Left hindlimb (tissue), 1 donor: ENCODE measurements around the gene DEF6.

Source experiments
- DNase-seq: peaks from one replicate; pipeline ENCODE4 v3.0.0-alpha.2; 2018

The DEF6 gene

DNA sequence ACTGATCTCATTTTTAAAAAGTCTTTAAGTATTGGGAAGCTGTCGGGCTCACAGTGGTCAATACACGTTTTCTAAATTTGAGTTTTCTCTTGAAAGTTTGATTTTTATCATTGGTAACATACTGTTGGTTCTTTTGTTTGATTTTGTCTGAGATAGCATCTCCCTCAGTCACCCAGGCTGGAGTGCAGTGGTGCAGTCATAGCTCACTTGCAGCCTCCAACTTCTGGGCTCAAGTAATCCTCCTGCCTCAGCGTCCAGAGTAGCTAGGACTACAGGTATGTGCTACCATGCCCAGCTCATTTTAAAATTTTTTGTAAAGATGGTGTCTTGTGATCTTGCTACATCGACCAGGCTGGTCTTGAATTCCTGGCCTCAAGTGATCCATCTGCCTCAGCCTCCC lies 53.8 kb downstream of the DEF6 start:
- no peak for DNase-seq

DNA sequence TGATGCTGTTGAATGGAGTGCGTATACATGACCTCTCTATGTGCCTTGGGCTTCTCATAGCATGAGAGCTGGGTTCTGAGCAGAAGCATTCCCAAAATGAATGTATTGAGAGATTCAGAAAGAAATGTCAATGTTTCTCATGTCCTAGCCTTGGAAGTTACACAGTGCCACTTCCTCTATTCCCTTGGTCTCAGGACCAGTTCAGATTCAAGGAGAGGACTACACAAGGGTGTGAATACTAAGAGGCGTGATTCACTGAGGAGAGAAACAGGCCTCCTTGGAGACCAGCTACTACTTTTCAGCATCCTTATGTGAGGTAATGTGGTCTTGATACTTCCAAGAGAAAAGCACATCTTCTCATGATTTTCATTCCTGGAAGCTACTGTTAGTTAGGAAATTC lies 55.1 kb downstream of the DEF6 start:
- no peak for DNase-seq

DNA sequence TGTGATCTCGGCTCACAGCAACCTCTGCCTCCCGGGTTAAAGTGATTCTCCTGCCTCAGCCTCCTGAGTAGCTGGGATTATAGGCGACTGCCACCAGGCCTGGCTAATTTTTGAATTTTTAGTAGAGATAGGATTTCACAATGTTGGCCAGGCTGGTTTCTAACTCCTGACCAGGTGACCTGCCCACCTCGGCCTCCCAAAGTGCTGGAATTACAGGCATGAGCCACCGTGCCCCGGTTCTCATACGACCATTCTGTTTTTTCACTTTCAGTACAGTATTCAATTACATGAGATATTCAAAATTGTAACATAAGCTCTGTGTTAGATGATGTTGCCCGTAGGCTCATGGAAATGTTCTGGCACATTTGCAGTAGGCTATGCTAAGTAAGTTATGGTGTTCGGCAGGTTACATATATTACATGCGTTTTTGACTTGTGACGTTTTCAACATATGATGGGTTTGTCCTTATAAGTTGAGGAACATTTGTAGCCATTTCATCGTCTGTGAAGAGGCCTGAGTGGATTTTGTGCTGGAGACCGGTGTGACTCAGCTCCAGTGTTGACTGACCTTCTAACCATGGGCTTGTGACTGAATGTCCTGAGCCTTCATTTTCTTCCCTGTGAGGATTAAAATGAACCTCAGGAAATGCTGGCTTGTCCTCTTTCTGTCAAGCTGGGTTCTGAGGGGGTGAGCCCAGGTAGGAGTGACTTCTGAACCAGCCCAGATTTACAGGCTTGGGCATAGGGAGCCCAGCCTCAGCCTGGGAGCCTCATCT lies 56.9 kb downstream of the DEF6 start:
- no peak for DNase-seq

DNA sequence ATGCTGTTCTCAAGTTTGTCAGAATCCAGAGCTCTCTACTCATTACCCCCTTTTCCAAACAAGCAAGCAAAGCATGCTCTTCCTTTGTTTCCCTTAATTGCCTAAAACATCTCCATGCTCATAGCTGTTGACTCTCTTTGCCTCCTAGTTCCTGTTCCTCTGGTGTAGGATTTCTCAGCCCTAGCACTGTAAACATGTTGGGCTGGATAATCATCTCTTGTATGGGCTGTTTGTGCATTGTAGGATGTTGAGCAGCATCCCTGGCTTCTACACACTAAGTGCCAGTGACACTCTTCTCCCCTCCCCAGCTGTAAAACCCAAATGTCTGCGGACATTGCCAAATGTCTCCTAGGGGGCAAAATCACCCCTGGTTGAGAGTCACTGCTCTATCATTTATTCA lies 58.8 kb downstream of the DEF6 start:
- DNase-seq, result peak; percentile 7

DNA sequence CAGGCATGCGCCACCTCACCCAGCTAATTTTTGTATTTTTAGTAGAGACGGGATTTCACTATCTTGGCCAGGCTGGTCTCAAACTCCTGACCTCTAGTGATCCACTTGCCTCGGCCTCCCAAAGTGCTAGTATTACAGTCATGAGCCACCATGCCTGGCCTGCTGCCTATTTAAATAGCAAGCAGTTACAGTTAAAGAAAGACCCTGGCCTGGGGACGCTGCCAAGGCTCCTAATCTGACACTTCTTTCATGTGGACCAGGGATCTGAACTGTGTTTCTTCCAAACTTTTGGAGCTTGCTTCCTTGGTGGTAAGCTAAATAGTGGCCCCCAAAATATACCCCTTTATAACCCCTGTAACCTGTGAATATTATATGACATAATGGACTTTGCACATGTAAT lies 60.1 kb downstream of the DEF6 start:
- peak; percentile 25 for DNase-seq

DNA sequence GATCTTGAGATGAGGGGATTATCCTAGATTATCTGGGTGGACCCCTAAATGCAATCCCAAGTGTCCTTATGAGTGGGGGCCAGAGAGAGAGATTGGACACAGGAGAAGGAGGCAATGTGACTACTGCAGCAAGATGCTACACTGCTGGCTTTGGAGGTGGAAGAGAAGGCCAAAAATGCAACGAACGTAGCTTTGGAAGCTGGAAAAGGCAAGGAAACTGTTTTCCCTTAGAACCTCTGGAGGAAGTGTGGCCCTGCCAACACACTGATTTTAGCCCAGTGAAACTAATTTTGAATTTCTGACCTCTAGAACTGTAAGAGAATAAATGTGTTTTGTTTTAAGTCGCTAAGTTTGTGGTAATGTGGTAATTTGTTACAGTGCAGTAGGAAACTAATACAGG lies 60.5 kb downstream of the DEF6 start:
- peak; percentile 38 for DNase-seq

DNA sequence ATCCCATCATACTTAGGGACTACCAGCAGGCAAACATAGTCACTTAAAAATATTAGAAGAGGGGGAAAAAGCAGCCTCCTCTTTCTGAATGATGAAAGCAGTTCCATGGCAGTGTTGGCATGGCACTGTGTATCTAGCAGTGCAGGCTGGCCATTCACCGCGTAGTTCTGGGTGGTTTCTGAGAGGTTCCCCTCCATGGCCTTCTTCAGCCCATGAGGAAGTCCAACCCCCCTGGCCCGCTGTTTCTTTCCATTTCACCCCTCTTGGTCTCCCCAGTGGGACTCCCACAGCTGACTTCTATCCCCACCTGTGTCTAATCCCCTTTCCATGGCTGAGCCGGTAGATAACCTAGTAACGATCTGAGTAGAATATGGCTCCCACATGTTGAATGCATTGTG lies 61.7 kb downstream of the DEF6 start:
- peak; percentile 12 for DNase-seq

DNA sequence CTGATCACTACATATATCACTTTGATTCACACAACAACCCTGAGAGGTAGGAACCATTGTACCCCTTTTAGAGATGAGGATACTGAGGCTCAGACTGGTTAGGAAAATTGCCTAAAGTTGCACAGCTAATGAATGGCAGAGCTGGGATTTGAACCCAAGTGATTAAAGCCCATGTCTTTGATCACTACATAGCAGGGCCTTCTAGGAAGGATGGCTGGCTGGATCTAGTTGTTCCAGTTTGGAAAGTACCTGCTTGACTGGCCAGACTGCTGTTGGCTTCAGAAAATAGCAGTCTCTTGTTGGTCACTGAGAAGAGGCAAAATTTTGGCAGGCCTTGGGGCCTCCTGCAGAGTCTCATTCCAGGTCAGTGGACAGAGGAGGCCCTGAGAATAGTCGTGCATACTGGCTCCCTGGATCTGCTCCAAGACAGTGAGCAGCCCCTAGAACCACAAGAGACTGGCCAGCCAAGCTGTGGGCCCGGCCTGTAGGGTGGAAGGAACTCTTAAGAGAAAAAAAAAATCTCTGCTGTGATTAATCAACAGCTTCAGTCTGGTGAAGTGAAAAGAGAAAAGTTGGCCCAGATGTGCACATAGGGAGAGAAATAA lies 62.2 kb downstream of the DEF6 start:
- peak; percentile 59 for DNase-seq

DNA sequence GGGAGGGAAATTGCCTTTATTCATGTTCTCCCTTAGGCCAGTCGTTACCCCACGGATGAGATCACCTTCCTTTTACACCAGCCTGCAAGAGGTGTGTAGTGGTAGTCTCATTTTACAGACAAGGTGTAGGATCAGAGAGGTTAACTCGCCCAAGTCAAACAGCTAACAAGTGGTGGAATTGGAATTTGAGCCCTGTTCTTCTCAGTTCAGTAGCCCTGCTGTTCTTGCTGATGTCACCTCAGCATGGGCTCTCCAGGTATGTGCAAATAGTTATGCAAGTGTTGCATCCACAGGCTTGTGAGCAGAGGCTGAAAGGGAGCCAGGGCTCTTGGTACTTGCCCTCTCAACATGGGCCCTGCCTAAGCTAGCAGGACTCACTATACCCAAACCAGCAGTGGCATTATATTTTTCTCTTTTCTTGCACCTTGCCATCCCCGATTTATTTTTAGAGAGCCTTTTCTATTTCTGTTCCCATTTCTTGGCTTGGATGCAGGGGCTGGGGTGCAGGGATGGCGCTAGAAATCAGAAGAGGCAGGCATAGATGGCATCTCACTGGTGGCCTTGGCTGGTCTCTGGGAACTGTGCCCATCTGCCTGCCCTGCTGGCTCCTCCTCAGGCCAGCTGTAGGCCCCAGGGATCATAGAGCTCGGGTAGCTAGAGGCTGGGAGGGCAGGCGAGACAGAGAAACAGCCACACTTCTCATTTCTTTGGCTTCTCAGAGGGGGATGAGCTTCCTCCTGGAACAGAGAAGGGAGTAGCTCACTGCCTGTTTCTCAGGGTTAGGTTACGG lies 62.9 kb downstream of the DEF6 start:
- peak; percentile 56 for DNase-seq

DNA sequence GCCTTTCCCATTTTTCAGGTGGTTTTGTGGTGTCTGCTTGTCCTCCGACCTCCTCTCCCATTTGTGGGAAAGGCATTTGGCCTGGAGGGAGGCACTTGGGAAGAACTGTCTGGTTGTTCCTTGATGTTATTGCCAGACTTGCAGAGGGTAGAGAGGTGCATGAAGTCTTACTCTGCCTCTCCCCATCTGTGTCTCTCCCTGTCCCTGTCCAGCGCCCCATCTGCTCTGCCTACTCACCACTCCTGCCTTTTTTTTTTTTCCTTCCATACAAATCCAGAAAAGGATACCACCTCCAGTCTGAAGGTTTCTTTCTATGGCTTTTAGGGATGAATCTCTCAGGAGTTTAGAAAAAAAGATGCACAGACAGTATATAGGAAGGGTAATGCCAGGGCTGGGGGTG lies 64.6 kb downstream of the DEF6 start:
- peak; percentile 24 for DNase-seq

DNA sequence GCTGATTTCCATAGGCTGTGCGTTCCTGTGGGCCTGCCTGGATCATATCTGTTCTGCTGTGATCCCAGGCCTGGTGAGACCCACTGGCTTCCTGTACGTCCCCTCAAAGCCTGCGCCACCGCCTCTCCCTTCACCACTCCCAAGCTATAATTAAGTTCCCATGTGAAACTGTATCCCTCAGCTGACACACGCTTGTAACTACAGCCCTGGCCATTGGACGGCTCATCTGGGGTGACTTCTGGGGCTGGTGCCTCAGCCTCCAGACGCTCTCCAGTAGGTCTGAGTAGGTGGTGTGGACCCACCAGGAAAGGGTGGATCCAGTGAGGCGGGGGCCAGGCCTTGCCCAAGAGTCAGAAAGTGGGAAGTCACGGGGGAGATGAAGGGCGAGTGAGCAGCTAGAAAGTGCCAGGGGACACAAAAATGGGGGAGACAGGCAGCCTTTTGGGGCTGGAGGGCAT lies 65.7 kb downstream of the DEF6 start:
- peak; percentile 73 for DNase-seq

DNA sequence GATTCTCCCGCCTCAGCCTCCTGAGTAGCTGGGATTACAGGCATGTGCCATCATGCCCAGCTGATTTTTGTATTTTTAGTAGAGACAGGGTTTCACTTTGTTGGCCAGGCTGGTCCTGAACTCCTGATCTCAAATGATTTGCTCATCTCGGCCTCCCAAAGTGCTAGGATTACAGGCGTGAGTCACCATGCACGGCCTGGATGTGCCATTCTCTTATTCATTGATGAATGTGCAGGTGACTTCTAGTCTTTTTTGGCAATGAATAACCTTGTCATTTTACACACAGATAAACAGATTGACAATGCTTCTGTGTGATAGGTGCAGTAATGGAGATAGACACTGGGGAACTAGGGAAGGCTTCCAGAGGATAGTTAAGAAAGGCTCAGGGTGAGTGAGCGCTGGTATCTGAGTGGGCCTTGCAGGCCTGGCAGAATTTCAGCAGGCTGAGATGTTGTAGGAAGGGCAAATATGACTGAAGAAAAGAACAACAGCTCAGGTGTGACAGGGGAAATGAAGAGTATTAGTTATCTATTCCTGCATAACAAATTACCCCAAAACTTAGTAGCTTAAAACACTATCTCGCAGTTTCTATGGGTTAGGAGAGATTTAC lies 68.1 kb downstream of the DEF6 start:
- DNase-seq, result no peak

DNA sequence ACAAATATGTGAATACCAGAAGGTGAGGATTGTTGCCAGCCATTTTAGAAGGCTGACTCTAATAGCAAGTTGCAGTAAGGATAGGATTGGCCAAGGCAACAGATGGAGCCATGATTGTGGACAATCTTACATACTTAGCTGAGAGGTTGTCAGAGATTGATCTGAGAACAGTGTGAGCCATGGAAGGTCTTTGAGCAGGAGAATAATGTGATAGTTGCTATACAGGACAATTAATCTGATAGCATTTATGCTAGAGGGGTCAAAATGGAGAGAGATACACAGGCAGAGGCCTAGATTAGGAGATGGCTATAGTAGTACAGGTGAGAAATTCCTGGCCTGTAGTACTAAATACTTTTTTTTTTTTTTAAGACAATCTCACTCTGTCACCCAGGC lies 68.6 kb downstream of the DEF6 start:
- DNase-seq, result no peak

DNA sequence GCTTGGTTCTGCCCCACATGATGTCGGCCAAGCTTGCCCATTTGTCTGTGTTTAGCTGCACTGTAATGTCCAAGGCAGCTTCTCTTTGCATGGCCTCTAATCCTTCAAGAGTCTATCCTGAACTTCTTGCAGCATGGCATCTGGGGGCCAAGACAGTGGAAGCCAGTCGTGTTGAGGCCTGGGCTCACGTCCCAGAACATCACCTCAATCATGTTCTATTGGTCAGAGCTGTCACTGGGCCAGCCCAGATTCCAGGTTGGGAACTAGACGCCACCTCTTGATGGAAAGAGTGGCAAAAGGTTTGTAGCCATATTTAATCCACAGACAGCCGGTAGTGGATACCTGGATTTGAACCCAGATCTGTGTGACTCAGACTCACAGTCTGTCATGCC lies 70.0 kb downstream of the DEF6 start:
- DNase-seq, result peak; percentile 4

DNA sequence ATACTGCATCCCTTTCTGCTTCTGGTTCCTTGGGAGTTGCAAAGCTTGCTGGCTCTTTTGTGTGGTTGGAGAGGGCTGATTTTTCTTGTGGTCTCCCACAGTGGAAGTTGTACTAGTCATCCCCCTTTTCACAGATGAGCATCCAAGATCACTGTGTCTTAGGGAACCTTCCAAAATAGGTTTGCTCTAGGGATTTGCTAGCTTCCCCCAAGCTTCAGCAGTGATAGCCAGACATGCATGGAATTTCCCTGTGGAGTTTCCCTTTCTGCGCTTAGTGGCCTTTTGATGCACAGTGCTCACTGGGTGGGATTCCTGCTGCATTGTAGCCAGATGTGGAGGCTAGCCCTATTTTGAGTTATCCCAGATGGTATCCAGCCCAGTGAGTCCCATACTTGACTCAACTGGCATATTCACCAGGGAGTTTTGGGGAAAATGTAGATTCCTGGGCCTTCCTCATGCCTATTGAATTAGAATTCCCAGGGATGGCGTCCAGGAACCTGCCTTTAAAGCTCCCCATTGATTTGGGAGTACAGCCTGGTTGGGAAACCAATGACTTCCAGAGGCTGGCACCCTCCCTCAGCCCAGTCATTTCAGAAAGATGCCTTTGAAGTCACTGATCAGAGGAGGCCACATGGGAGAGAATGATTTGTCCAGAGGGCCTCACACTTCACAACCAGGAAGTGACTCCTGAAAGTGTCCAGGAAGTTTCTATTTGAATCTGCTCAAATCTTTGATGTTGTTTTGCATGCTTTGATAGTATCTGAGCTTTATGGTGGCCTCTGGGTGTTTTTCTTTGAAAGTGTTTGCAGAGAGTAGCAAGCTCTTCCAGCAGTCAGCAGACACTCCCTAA lies 70.6 kb downstream of the DEF6 start:
- DNase-seq, result peak; percentile 19

DNA sequence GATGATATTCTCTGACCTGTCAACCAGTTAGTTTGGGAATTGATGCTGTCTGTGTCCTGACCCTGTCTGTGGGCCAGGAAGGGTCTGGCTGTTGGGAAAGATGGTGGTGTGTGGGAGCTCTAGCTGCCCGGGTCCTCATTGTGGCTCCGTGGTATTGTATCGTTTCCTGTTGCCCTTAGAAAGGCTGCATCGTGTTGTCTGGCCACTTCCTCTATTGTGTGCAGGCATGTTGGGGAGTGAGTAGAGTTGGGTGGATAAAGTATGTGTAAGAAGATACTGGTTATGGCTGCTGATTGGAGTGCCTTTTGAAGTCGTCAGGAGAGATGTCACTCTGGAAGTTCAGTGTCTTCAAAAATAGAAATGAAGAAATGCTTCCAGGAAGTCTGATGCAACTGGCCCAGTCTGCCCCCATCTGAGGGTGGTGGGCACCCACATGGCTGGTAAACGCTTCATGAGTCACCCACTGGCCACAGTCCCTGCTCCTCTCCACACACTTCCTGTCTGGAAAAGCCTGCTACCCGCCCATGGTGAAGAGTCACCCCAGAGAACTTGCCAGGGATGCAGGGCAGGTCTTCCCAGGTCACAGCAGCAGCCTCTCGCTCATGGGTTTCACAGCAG lies 72.6 kb downstream of the DEF6 start:
- peak; percentile 64 for DNase-seq

DNA sequence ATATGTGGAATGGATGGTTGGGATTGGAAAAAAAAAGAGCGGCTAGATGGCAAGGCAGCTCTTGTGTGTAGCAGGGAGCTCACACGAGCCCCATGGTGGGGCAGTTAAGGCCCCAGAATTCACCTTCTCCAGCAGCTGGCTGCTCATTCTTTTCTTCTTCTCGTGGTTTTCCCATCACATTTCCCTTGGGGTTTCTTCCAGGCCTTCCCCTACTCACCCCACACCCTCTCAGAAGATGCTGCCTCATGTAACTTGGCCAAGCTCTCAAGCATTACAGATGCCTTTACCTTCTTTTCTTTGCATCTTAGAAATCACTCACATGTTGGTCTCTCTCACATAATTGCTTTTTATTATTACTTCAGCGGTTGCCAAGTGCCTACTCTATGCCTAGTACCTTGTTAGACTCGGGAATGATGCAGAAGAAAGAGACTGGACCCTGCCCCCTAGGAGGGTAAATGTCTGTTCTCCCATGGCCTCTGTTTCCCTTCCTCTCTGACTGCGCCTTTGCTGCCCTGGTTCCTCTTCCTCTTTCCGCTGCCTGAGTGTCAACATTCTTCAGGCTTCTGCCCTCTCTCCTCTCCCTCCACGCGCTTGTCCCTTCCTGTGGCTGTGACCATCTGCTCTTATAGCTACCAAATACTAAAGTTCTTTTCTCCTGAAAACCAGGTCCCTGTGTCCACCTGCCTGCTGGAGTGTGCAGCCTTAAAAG lies 73.3 kb downstream of the DEF6 start:
- no peak for DNase-seq
